Measurements from ENCODE around the gene CYTL1.

DNA sequence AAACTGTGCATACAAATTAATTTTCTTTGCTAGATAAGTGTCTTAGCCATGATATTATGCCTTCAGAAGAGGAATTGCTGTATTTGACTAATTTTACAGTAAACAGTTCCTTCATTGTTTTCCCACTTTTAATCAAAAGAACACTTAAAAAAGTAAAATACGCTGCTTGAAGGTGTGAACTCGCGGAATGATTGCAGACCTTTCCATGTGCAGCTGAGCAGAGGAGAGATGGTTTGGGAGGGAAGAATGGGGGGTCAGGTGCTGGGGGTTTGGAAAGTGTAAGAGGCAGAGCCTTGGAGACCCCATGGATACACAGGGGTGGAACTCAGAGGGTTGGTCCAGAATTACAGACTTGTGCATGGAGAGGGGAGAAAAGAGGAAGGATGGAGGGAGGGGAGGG is 15.3 kb downstream of the CYTL1 start:
- TF ChIP-seq, protein P1, sequence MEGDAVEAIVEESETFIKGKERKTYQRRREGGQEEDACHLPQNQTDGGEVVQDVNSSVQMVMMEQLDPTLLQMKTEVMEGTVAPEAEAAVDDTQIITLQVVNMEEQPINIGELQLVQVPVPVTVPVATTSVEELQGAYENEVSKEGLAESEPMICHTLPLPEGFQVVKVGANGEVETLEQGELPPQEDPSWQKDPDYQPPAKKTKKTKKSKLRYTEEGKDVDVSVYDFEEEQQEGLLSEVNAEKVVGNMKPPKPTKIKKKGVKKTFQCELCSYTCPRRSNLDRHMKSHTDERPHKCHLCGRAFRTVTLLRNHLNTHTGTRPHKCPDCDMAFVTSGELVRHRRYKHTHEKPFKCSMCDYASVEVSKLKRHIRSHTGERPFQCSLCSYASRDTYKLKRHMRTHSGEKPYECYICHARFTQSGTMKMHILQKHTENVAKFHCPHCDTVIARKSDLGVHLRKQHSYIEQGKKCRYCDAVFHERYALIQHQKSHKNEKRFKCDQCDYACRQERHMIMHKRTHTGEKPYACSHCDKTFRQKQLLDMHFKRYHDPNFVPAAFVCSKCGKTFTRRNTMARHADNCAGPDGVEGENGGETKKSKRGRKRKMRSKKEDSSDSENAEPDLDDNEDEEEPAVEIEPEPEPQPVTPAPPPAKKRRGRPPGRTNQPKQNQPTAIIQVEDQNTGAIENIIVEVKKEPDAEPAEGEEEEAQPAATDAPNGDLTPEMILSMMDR (IDR thresholded peaks at IDR 0.05), result no peak
- no peak for TF ChIP-seq POLR2A (IDR thresholded peaks at IDR 0.05)

Data from uterus (tissue), 2 donors.